Ovary (tissue), 3 donors: ENCODE measurements around the gene CGB3.
"Not testable (repeated sequence)": the region's sequence is repeated elsewhere in the genome, so short reads cannot be mapped to it uniquely, and the experiment has no call there.

Experiments
- EP300 ChIP-seq: sonication (generic); formaldehyde crosslinking; IDR thresholded peaks from one replicate; pipeline ENCODE4 v1.6.1; 2017; ENCODE audit warnings: antibody characterized with exemption
- POLR2A ChIP-seq: fragments of 450-650 bp; IDR thresholded peaks from one replicate; pipeline ENCODE4 v1.6.1; 2017; ENCODE audit warnings: antibody characterized with exemption, mild to moderate bottlenecking, moderate library complexity
- TF ChIP-seq, protein P1 (sequence below), 3 donors: fragments of 450-650 bp in 2 of 3; fragments of 200-600 bp in 1 of 3; IDR thresholded peaks; one replicate each; pipeline versions ENCODE4 v1.5.1 to v1.8.0; 2016 to 2022; ENCODE audit warnings: antibody characterized with exemption in 3 of 3, mild to moderate bottlenecking in 1 of 3
- donor health status: DM: no; HTN: no; CAD: no.

DNA sequence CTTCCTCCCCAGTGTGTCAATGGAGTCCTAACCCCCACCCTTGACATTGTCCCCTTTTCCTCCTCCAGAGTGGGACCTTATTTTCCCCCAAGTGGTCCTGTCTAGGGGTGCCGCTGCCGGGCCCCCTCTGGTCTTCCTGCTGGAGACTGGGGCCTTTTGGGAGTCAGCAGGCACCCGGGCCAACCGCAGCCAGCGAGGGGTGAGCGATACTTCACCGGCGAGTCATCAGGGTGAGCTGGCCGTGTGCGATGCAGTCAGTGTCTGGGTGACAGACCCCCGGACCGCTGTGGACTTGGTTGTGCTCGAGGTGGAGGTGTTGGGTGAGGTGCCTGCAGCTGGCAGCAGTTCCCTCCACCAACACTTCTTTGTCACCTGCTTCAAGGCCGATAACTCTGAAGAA lies 5.6 kb upstream of the CGB3 start:
- TF ChIP-seq, protein P1, sequence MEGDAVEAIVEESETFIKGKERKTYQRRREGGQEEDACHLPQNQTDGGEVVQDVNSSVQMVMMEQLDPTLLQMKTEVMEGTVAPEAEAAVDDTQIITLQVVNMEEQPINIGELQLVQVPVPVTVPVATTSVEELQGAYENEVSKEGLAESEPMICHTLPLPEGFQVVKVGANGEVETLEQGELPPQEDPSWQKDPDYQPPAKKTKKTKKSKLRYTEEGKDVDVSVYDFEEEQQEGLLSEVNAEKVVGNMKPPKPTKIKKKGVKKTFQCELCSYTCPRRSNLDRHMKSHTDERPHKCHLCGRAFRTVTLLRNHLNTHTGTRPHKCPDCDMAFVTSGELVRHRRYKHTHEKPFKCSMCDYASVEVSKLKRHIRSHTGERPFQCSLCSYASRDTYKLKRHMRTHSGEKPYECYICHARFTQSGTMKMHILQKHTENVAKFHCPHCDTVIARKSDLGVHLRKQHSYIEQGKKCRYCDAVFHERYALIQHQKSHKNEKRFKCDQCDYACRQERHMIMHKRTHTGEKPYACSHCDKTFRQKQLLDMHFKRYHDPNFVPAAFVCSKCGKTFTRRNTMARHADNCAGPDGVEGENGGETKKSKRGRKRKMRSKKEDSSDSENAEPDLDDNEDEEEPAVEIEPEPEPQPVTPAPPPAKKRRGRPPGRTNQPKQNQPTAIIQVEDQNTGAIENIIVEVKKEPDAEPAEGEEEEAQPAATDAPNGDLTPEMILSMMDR (IDR thresholded peaks at IDR 0.05): not testable (repeated sequence)
- not testable (repeated sequence) for TF ChIP-seq POLR2A, EP300
